DND-41 (cell line): ENCODE results near the gene TRAPPC10.
"Not testable (repeated sequence)": the region's sequence is repeated elsewhere in the genome, so short reads cannot be mapped to it uniquely, and the experiment has no call there.

ENCODE experiments used
- CTCF ChIP-seq: IDR thresholded peaks from 2 replicates; pipeline ENCODE4 v1.5.1; 2012; ENCODE audit warnings: borderline replicate concordance, low read length, moderate library complexity, mild to moderate bottlenecking; ENCODE audit not compliant: poor library complexity, severe bottlenecking; ENCODE audit errors: extremely low read depth
- EZH2 ChIP-seq: IDR thresholded peaks from 3 replicates; pipeline ENCODE4 v1.6.1; 2012; ENCODE audit warnings: borderline replicate concordance, low read depth, mild to moderate bottlenecking, moderate library complexity, low read length, inconsistent platforms; ENCODE audit not compliant: severe bottlenecking

- not testable (repeated sequence) for TF ChIP-seq CTCF, EZH2
These were observed 128.4 kb downstream of the TRAPPC10 start for GRCh38 chr21:44140552-44140932.
